ENCODE measurements around the gene PCK1.

Gene PCK1

DNA sequence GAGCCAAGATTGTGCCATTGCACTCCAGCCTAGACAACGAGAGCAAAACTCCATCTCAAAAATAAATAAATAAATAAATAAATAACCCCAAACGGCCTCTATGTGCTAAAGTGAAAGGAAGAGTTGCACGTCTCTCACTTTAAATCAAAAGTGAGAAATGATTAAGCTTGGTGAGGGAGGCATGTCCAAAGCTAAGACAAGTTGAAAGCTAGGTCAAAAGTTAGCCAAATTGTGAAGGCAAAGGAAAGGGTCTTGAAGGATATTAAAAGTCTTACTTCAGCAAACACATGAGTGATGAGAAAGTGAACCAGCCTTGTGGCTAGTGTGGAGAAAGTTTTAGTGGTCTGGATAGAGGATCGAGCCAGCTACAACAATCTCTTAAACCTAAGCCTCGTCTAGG, 45.0 kb downstream of the PCK1 start:
- no peak for DNase-seq (ENCODE audit: low spot score)

GRCh38 chr20:57608516-57608915, 47.6 kb downstream of the PCK1 start:
- no peak for DNase-seq (ENCODE audit: low spot score)

DNA sequence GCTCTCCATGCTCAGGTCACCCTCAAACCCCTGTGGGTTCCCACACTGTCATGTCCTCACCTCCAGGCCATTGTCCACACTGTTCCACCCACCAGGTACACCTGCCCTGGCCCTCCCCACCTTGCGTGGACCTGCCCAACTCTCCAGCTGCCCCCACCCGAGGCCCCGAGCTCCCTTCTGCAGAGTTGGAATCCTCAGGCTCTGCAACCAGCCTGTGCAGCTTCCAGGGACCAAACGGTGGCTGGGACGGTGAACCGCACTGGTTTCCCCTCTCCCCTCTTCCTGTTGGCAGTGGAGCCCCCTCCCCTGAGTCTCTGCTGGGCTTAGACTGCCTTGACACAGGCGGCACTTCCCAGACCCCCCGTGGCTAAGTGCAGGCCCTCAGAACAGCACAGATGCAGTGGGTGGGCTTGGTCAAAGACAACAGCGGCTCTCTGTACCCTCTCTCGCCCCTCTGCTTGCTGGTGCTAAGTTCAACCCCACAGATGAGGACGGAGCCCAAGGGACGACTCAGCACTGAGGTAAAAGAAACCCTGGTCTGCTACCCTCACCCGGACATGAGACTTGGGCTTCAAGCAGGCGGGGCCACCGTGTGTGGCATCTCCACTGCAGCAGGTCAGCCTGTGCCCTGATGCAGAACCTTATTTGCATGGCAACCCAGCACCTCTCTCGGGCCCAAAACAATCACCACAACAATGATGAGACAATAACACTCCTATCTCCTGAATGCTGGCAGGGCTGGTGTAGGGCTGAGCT, 48.4 kb downstream of the PCK1 start:
- DNase-seq (ENCODE audit: low spot score) = no peak

DNA sequence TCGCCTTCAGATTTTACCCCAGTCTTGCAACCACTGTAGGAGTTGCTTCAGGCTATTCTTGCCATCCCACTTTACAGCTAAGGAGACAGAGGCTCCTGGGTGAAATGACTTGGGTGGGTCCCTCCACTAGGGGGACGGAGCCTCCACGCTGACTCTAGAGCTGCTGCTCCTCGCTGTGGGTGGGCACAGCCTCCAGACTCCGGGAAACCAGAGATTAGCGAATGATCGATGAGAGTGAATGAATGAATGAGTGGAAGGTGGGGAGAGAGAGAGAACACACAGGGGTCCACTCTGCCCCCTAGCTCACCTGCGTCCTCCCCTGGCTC, 48.9 kb downstream of the PCK1 start:
- no peak for DNase-seq (ENCODE audit: low spot score)

DNA sequence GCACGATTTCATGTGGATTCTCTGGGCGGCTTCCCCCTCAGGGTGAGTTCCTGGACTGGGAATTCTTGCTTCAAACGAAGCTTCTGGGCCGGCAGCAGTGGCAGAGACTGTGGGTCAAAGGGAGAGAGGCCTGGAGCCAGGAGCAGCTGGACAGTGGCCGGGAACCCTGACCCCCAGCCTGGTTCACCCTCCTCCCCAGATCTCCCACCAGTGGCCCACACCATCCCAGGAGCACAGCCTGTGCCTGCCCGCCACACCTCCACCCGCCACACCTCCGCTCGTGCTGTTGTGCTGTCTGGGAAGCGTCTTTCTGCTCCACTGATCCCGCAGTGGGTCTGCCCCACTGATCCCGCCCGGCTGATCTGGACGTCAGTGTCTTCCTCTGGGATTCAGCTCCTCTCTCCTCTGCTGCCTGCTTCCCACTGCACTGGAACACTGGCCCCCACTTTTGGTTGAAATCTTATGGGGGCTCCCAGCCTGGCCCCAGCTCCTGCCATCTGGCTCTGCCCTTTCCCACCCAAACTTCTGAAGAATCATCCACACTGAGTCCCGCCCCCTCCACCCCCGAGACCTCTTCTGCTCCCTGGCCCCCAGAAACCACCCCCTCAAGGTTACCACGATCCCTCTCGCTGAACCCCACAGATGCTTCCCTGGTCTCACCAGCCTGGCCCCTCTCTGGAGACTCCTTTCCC, 49.5 kb downstream of the PCK1 start:
- no peak for DNase-seq (ENCODE audit: low spot score)

- DNase-seq (ENCODE audit: low spot score) = no peak
These were observed 50.8 kb downstream of the PCK1 start for GRCh38 chr20:57611586-57612311.

DNA sequence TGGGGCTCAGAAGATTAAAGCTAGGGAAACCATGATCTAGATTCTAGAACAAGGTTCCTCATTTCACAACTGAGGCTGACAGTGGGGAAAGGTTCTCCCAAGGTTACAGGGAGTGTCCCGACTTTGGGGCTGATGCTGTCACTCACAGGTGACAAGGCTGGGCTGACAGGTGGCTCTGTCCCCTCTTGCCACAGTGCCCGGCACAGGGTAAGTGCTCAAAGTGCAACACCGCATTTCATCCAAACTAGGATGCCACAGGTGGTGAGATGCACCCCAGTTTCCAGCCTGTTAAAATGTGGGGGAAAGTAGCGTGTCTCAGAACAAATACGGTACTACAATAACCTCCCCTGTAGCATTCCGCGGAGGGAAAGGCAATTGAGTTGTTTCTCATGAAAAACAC, 51.5 kb downstream of the PCK1 start:
- no peak for DNase-seq (ENCODE audit: low spot score)

DNA sequence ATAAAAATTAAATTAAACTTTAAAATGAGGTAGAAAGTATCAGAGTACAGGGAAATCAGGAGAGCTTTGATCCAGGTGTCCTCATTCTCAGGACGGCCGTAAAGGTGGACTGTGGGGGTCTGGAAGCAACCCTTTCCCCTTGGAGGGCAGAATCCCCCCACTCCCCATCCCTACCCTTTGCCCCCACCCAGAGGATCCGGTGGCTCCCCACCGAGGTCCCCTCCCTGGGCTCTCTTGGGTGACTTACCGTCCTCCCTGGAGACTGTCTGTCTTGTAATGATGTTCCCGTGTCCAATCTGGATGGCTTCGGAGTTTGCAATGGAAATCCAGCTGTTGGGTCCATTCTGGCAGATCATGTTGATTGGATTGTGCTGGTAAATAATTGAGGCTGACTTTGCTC, 52.0 kb downstream of the PCK1 start:
- DNase-seq (ENCODE audit: low spot score) = no peak

GRCh38 chr20:57613481-57613921, 52.6 kb downstream of the PCK1 start:
- DNase-seq (ENCODE audit: low spot score) = no peak

GRCh38 chr20:57614490-57615444, 53.9 kb downstream of the PCK1 start:
- no peak for DNase-seq (ENCODE audit: low spot score)

GRCh38 chr20:57615445-57615811, 54.5 kb downstream of the PCK1 start:
- DNase-seq (ENCODE audit: low spot score) = no peak

- DNase-seq (ENCODE audit: low spot score) = no peak
These were observed 55.4 kb downstream of the PCK1 start for GRCh38 chr20:57616143-57616951.

DNA sequence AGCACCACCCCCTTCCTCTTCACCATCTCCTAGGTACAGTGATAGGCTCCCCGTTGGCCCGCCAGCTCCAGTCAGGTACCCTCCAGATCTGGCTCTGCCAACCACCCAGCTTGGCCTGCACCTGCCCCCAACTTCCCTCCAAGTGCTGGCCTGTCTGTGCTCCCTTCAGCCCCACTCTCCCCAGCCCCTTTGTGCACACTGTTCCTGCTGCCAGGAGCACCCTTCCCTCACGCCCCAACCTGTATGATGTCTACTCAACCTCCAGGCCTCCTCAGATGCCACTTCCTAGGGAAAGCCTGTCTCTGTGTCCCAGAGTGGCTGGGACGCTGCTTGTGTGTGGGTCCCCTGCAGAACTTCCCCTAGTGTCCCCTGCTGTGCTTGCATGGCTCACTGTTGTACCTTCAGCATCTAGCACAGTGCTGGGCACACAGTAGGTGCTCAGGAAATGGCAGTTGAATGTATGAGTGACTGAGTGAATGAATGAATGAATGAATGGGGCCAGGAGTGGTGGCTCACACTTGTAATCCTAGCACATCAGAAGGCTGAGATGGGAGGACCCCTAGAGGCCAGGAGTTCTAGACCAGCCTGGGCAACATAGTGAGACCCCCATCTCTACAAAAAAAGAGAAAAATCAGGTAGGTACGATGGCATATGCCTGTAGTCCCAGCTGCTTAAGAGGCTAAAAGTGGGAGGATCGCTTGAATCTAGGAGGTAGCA, 56.3 kb downstream of the PCK1 start:
- DNase-seq (ENCODE audit: low spot score) = no peak
